Measurements from ENCODE around the gene ATP10A.

- TF ChIP-seq TCF12 (IDR thresholded peaks at IDR 0.05; ENCODE audit: low read depth, low read length) = no peak
- no peak for TF ChIP-seq RXRA (IDR thresholded peaks at IDR 0.05; ENCODE audit: insufficient read depth, low read depth, low read length)
- no peak for TF ChIP-seq CTCF (IDR thresholded peaks at IDR 0.05; ENCODE audit: control extremely low read depth in 1 of 3, insufficient read depth in 1 of 3, low read depth in 1 of 3, low read length in 3 of 3)
- no peak for TF ChIP-seq ATF2 (IDR thresholded peaks at IDR 0.05; ENCODE audit: low read length)
These were observed 4.0 kb downstream of the ATP10A start for GRCh38 chr15:25858952-25859760.

Data from H1 (cell line).